DMS 273 (cell line): ENCODE data around the gene OR1E2.
"Not testable (repeated sequence)": the region's sequence is repeated elsewhere in the genome, so short reads cannot be mapped to it uniquely, and the experiment has no call there.

Experiments used
- DNase-seq: peaks from one replicate; lab custom pipeline; 2025; ENCODE audit not compliant: unreplicated experiment; lab: John Stamatoyannopoulos, UW

Gene OR1E2, protein sequence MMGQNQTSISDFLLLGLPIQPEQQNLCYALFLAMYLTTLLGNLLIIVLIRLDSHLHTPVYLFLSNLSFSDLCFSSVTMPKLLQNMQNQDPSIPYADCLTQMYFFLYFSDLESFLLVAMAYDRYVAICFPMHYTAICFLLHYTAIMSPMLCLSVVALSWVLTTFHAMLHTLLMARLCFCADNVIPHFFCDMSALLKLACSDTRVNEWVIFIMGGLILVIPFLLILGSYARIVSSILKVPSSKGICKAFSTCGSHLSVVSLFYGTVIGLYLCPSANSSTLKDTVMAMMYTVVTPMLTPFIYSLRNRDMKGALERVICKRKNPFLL

DNA sequence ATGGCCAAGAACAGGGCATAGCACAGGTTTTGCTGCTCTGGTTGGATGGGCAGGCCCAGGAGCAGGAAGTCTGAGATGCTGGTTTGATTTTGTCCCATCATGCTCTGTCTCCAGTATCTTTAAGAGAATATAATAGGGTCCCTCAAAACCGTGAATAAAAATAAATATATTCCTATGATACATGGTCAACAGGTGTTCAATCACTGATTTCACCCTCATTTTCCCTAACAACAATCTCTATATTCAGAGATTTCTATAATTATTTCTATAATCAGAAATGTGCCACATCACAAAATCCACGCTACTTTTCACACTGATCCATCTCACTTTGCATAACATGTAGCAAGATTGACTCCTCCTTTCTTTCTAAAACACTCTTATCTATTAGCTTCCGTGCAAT lies at the start of gene OR1E2:
Gene OR1E2, minus strand, starts transcription at position 101 of the 400 bp plus-strand sequence. Its CDS starts 0 bp downstream, at position 101.
- no peak for DNase-seq

DNA sequence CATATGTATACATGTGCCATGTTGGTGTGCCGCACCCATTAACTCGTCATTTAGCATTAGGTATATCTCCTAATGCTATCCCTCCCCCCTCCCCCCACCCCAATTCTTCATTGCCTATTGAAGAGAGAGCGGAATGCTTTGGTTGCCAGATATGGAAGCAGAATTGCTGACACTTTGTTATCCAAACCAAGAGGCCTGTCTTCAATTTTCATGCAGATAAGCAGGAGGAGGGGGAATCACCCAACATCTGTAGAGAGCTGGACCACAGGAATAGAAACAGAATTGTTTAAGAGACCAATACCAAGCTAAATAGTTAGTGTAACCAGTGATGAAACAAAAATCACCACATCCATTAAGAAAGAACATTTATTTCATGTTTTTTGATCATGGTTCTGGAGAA lies 49.2 kb upstream of the OR1E2 start:
- no peak for DNase-seq

DNA sequence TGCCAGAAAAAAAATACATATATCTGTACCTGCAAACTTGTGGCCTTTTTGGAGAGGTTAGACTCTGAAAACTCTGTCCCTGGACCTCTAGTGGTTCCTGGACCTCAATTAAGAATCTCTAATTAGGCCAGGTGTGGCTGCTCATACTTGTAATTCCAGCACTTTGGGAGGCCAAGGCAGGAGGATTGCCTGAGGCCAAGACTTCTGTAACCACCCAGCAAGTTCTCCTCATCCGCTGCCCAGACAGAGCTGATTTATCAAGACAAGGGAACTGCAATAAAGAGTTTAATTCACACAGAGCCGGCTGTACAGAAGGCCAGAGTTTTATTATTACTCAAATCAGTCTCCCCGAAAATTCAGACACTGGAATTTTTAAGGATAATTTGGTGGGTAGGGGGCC lies 46.3 kb upstream of the OR1E2 start:
- no peak for DNase-seq

DNA sequence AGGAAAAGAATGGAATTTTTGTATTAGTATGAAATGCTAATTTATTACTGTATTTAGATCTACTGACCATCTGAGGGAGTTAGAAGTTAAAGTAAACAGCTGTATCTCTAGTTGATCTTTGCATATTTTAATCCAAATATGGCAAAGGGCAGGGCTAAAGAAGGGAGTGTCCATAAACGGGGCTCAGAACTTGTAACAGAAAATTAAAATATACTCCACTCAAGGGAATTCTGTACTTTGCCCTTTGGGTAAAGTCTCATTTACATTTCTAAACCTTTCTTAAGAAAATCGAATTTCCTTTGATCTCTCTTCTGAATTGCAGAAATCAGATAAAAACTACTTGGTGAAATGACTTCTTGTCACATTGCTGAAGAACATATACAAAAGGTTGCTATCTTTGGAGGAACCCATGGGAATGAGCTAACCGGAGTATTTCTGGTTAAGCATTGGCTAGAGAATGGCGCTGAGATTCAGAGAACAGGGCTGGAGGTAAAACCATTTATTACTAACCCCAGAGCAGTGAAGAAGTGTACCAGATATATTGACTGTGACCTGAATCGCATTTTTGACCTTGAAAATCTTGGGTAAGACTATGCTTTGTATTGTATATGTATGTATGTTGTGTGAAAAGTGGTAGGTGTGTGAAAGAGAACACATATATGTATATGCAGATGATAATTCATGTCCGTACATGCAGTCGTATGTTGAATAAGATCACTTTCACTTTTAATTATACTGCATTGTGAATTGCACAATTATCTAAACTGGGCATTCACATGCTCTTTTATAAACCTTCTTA lies 42.4 kb upstream of the OR1E2 start, which contains the start of gene ASPA:
Gene ASPA, plus strand, starts transcription at position 186 of the 799 bp plus-strand sequence. Its CDS starts 163 bp downstream, at position 349.
- no peak for DNase-seq

DNA sequence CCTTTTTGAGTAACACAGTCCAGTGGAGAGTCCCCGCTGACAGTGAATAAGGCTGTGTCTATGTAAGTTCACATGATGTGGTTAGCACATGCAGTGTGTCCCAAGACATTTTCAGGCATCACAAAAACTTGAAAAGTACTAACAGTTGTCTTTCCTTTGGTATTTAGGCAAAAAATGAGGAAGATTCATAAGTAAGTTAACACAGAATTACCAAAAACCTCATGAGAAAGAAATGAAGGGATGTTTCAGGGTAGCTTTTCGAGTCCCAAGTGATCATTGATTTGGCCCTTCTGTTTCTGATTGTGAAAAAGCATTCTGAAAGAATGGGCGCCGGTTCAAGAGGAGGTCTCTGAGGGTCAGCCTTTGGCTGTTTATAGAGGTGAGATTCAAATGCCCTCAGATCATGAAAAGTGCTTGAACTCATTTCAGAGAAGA lies 41.6 kb upstream of the OR1E2 start:
- DNase-seq: no peak

DNA sequence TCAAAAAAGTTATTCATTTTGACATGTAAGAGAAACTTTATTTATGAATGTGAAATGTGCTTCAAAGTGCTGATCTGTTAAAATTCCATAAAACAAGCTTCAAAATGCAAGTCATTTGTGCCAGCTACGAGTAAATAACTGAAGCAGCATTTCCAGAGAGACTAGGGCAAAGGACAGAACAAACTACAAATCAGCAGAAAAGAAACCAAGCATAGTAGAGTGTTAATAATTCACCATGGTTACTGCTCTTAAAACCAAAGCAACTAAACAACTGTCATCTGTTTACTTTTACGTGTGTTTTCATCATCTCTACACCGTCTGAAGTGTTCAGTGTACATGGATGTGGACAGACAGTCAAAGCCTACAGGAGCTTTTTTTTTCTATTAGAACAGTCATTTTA lies 40.6 kb upstream of the OR1E2 start:
- DNase-seq: no peak

DNA sequence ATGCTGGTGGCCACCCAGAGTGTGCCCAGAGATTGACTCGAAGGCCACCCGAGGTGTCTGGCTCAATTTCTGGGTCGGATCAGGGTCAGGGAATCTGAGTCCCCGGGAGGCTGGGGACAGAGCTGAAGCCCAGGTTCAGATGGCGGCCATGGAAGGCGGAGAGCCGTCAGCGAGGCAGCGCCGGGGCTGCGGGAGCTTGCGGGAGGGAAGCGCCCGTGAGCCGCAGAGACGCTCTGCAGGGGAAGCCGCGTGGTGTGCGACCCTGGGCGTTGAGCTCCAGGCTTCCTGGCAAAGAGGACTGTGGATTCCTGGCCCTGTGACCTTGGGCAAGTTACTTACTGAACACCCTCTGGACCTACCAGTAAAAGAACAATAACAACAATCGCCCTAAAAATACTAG lies 38.5 kb upstream of the OR1E2 start:
- no peak for DNase-seq

DNA sequence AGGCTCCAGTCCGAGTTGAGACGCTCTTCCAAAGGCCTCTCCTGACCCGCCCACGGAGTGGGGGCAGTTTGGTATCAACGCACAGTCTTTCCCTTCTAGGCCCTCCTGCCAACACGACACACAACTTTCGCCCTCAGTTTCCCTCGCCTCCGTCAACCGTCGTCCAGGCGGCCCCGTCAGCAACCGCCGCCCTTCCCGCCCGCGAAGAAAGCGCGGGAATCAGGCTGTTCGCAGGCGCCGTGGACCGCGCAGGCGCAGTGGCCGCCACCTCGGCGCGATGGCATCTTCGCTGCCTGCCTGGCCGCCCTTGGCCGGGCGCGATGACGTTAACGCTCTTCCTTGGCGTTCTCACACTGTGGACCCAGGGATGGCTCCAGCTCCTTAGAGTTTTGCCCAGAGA lies 38.0 kb upstream of the OR1E2 start, which contains the start of gene SPATA22:
Gene SPATA22, minus strand, starts transcription at position 221 of the 400 bp plus-strand sequence. CDS start 2,494 bp downstream, outside the sequence.
- DNase-seq: no peak

DNA sequence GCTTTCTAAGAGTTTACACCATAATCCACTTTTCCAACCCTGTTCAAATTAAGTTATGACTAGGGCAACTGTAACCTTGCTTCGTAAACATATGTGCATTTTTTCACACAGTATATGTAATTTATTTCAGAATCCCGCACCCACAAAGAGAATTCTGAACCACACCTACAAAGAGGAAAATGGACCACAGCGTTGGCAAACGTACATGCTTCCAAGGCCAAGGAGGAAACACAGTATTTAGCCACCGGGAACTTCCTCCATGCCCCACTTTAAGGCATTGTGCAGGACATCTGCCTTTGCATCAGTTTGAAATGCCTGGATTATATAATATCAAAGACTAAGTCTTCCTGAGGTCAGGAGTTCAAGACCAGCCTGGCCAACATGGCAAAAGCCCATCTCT lies 35.9 kb upstream of the OR1E2 start:
- no peak for DNase-seq

DNA sequence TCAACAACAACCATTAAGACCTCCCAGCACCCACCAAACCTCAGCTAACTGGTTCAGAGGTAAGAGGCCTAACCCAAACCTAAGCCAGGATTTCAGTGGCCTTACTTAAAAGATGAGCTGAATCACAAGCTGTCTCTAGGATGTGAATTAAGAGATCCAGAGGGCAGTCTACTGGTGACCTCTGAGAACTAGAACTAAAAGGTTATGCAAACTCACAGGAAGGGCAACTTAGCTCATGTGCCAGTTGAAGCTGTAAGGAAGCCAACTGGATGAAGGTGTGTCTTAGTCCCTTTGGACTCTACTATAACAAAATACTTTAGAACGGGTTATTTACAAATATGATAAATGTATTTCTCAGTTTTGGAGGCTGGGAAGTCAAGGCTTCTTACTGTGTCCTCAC lies 32.7 kb upstream of the OR1E2 start:
- DNase-seq: not testable (repeated sequence)

DNA sequence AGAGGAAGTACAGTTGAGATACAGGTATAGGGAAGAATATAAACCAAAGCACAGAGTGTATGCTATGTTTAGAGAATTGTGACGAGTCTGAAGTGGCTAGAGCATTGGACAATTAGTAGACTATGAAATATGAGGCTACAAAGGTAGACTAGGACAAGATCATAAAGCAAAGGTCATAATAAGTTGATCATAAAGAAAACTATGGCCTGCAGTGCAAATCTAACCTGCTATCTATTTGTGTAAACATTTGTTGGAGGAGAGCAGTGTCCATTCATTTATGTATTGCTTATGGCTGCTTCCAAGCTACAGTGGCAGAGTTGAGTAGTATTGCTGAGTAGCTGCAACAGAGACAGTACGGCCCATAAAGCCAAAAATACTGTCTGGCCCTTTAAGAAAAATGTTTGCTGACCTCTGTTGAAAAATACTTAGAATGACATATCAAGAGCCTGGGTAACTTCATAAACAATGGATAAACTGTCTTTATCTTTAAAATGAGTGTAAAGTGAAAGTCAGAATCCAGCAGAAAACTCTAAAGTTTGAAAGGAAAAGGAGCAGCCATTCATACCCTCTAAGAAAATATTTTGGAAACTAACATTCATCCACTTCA lies 14.5 kb upstream of the OR1E2 start:
- DNase-seq: no peak

DNA sequence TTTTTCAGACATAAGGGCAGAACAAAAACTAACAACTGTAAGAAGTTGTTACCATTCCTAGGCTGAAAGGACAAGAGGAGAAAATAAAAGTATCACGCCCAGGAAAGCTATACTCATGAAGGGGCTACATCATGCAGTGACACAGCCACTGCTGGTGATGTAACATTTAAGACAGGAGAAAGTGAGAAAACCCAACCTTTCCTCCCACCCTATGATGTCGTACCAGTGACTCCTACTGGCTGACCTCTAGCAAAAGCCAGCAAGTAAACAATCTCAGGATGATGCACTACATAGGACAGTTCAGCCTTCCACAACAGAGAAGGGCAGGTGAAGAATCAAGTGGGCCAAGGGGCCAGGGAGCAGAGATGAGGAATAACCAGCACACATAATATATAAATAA lies 14.0 kb upstream of the OR1E2 start:
- DNase-seq: peak; percentile 5

DNA sequence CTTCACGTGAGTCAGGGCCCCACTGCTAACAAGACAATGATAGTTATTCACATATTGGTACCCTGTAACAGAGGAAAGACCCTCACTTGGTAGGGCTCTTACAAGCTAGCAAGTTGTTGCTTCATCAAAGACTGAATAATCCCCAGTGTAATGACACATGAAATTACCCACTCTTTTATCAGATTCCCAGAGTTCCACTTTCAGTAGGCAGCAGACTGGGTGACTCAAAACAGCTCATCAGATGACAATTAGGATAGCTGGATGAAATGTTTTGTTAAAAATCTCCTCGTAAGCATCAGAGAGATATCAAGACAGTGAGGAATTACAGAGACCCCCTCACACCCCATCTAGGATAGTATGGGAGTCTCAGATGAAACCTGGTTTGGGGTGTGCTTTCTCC lies 6.8 kb upstream of the OR1E2 start:
- DNase-seq: no peak

DNA sequence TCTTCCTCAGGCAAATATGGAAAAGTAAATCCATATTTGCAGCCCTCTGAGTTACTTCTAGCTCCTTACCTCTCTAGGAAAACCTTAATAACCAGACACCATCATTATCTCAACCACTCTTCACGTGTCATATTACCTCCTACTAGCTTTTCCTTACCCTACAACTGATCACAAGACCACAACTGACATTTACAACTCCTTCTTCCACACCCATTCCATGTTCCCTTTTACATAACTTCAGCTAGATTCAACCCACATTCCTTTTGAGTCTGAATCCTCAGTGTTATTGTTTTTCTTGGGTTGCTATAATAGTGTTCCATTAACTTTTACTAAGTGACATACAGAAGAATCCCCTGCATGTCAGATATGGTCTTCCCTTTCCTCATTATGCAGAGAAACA lies 4.7 kb upstream of the OR1E2 start:
- no peak for DNase-seq

DNA sequence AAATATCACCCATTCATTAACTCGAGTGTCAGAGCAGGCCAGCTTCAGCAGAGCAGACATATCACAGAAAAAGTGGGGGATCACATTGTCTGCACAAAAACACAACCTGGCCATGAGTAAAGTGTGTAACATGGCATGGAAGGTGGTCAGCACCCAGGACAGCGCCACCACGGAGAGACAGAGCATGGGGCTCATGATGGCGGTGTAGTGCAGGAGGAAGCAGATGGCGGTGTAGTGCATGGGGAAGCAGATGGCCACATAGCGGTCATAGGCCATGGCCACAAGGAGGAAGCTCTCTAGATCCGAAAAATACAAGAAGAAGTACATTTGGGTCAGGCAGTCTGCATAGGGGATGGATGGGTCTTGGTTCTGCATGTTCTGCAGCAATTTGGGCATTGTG lies 426 bp downstream of the OR1E2 start:
- peak; percentile 1 for DNase-seq

DNA sequence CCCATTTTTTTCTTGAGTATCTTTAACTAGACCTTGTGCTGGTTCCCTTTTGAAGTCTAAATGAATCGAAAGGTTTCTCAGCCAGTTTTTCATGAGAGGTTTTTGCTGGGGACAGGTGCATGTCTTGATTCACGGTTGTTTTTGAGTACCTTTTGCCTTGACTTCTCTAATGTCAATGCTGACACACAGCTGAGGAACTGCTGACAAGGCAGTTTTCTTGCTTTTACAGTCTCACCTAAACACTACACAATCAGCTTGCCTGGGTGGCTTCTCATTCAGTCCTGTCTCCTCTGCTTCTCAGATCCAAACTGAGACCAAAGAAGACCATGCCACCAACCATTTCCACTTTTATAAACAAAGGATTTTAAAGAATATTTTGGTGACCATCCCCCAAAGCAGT lies 15.4 kb downstream of the OR1E2 start:
- DNase-seq: no peak

DNA sequence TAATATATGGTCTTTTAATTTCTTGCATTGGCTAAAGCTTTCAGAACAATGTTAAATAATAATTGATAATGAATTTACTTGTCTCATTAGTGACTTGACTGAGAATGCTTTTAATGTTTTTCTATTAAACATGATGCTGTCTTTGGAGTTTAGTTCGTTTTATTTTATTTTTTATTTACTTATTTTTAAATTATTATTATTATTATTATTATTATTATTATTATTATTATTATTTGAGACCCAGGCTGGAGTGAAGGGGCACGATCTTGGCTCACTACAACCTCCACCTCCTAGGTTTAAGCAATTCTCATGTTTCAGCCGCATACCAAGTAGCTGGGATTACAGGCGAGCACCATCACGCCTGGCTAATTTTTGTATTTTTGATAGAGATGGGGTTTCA lies 18.0 kb downstream of the OR1E2 start:
- no peak for DNase-seq

DNA sequence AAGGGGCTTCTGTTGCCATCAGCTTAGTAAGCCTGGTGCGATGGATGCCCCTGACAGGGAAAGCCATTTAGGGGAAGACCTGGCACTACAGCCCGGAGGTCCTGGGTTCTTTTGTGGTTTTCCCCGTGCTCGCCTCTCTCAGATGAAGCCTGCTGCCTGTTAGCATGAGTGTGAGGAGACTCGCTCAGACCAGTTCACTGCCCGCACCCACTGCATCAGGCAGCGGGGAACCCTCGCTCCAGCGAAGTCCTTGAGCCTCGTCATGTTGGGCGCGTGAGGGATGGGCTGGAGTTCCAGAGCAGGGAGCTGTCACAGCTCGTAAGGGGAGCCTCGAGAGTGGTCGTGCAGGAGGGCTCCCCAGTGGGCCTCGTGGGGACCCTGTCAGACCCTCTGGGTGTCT lies 21.4 kb downstream of the OR1E2 start:
- not testable (repeated sequence) for DNase-seq

DNA sequence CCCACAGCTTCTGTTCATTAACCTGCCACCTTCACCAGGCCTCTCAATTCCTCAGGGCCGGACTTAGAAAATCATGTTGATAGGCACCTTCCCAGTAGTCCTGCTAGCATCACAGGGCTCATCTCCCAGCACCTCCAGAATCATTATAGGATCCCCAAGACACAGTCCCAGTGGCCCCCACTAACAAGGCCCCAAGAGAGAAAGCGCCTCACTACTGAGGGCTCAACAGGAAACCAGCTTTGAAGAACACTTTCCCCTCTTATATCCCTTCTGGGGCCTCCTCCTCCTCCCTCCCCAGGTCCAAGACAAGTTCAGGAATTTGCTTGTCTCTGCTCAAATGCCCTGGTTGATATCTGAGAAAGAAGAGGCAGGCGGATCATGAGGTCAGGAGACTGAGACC lies 22.6 kb downstream of the OR1E2 start, which contains the start of gene OR3A3:
Gene OR3A3, plus strand, starts transcription at position 301 of the 400 bp plus-strand sequence.
- DNase-seq: no peak

DNA sequence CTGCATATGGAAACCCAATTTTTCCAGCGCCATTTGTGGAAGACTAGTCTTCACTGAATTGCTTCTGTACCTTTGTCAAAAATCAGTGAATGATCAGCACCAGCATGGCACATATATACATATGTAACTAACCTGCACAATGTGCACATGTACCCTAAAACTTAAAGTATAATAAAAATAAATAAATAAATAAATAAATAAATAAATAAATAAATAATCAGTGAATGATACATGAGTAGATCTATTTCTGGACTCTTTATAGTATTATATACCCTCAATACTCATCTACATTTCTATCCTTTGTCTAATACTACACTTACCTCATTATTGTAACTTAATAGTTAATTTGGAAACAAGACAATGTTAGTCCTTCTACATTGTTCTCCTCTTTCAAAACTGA lies 29.8 kb downstream of the OR1E2 start:
- not testable (repeated sequence) for DNase-seq

DNA sequence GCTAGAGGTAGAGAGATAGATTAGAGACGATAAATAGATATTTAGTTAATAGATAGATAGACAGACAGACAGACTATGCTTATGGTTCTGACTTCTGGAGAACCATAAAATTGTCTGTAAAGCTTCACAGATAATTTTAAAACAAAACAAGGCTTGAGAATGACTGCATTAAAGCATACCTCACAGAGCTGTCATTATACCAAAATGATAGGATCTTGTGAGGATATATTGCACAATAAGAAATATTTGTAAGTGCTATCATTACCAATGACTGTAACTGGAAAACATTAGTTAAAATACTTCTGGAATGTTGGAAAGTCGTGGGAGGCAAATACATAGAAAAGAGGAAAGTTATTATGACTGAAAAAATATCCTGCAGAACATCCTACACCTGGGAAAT lies 31.9 kb downstream of the OR1E2 start:
- no peak for DNase-seq

DNA sequence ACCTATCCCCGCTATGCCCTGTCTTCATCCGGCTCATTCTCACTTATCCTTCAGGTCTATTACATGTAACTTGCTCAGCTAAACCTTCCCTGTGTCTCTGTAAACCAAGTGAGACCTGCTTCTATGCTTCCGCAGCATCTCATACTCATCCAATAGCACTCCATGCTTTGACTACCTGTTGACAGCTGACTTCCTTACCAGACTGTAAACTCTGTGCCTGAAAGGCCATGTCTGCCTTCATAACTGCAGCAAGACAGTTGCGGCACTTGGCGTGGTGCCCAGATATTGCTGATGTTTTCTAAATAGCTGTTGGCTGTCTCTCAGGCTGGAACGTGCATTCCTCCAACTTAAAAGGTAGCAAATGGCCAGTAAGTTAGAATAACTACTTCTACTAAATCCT lies 33.6 kb downstream of the OR1E2 start:
- no peak for DNase-seq
